HG03342 (cell line): ENCODE measurements around the gene NF1.
"Not testable (repeated sequence)": the region's sequence is repeated elsewhere in the genome, so short reads cannot be mapped to it uniquely, and the experiment has no call there.

ENCODE experiments used
- ATAC-seq: cut with Tn5 transposase; IDR thresholded peaks from one replicate; pipeline ENCODE4 v1.9.1; 2021; ENCODE audit warnings: mild to moderate bottlenecking, moderate library complexity; ENCODE audit not compliant: unreplicated experiment

Gene NF1

DNA sequence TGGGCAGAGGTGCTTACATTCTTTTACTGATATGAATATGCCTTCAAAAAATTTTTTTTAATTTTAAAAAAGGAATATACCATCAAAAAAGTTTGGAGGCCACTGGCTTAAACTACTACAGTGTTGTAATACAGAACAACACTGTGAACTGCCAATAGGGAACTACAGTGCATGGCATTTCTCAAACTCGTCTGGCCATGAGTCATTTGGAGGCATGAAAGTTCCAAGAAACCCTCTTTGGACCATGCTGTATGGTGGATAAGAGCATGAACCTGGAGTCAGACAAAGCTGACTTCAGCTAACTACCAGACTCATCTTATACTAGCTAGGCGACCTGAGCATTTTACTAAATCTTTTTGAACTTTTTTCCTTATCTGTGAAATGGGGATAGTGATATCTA lies 9.2 kb upstream of the NF1 start:
- ATAC-seq = no peak

DNA sequence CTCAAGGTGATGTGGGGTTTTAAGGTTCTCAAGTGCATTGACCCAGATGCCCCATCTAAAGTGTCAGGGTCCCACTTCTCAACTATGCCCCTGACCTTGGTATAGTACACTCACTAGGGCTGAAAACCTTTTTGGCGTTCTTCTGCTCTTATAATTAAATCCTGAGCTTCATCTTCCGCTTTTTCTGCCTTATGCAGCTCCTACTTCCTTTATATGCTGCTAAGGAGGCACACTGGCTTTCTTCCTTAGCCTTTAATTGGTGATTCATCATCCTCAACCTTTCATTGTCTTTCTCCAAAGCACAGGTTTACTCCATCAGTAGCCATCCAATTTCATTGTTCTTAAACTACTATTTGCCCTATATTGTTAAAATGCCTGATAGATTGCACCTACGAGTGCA lies 5.3 kb upstream of the NF1 start:
- no peak for ATAC-seq

DNA sequence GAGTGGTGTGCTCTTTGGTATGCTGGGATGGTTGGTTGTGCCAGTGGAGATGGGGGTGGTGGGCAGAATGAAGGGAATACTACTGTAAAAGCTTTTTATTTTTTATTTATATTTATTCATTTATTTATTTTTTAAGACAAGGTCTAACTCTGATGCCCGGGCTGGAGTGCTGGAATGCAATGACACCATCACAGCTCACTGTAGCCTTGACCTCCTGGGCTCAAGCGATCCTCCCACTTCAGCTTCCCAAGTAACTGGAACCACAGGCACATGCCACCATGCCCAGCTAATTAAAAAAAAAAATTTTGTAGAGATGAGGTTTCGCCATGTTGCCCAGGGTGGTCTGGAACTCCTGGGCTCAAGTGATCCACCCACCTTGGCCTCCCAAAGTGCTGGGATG lies 4.1 kb upstream of the NF1 start:
- not testable (repeated sequence) for ATAC-seq

DNA sequence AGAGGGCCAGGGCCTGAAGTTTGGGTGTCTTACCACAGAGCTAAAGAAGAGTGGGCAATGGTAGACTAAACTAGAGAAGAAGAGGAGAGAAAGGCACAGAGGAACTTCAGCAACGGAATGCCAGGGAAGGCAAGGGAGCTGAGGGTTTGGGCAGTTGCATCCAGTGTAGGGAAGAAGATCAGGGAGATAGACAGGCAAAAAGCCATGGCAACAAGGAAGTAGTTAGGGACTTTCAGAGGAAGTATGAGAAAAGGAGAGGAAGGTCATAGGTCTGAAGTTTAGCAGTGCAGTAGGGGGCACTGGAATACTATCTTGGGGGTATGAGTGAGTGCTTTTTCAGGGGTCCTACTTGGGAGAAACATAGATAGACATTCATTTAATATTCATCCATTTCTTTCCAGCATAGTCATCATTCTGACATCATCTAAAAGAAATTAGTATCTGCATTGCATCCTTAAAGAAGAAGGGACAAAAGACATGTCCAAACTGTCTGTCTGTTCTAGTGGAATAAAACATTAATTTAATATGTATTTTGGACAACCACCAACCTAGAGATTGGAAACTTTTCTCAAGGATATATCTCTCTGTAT lies 2.2 kb upstream of the NF1 start:
- ATAC-seq = no peak

DNA sequence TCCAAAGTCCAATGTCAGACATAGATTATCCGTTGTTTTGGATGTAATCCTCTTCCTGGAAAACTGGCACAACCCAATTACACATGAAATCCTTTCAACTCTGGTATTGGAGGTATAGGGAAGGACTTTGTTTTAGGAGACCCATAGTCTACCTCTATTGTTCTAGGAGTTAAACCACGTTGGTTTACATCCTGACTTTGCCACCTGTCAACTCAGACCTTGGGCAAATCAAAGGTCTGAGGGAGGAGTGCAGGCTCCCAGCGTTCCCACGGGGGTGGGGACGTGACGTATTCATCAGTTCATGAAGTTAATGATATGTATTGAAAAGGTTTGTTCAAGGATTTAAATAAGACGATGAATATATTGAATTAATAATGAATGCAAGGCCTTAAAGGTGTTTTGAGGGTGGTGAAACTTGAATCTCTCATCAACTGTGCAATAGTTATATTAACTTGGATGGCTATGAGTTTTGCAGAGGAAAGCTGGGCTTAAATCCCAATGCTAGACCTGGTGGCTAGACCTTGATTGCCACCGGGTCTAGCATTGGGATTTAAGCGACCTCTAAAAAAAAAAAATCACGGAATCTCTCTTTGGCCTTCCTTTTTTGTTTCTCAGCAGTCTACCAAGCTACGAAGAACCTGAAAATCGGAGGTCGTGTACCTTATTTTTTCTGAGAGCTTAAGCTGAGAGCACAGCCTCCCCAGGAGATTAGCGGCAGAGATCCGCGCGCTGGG lies 744 bp upstream of the NF1 start:
- ATAC-seq = no peak

DNA sequence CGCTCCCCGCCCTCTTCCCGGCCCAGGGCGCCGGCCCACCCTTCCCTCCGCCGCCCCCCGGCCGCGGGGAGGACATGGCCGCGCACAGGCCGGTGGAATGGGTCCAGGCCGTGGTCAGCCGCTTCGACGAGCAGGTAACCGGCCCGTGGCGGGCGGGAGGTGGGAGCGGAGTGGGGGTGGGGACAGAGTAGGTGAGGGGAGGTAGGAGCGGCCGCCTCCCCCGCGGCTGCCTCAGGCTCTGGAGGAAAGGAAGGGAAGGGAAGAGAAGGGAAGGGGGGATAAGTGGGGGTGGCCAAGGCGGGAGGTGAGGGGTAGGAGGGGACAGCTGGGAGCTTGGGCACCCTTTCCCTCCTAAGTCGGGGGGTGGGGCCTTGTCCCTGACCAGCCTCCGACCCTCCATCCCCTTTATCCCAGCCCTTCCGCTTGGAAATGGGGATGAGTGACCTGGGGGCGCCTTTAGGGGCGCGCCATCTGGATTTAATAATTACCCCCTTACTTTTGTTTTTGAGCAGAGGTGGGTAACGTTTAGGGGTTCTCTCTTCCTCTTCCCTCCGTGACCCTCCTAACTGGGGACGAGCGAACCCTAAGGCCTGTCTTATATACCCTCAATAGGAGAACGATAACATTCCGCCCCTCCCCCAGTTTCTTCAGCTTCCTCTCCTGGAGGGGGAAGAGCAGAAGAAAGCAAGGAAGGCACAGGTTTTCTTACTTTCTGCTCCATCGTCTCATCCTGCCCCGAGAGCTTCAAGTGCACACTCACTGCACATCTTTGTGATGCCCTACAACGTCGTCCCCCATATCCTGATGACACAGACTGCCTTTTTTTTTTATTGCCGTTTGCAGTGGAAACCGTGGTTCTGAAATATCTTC lies 694 bp downstream of the NF1 start:
- no peak for ATAC-seq

DNA sequence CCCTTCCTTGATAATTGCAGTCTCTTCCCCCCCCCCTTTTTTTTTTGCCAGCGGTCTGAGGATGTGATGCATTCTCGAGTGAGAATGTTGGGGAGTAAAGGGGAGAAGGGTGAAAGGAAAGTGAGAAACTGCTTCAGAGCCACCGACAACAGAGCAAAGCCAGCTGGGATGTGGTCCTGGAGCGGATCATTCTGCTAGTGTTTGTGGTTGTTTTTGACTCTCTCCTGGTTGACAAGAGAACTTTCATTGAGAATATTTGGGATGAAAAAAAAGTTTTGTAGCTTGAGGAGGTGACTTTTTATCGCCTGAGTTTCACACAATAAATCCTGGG lies 1.3 kb downstream of the NF1 start:
- no peak for ATAC-seq

DNA sequence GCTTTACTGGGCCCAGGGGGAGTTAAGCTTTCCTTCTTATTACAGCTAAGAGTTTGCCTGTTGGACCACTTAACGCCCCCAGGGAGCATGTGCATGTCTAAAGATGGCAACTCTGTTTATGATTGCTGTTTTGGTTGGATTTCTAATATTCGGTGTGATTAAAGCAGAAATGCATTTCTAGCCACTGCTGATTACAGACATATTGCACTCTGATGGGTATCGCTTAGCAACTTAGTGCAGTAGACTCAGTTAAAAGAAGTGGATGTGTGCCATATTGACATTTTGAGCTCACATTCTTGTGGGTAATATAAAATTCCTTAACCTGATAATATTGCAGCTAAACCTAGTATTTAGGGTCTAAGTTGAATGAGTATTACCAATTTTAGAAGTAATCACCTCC lies 4.2 kb downstream of the NF1 start:
- no peak for ATAC-seq

DNA sequence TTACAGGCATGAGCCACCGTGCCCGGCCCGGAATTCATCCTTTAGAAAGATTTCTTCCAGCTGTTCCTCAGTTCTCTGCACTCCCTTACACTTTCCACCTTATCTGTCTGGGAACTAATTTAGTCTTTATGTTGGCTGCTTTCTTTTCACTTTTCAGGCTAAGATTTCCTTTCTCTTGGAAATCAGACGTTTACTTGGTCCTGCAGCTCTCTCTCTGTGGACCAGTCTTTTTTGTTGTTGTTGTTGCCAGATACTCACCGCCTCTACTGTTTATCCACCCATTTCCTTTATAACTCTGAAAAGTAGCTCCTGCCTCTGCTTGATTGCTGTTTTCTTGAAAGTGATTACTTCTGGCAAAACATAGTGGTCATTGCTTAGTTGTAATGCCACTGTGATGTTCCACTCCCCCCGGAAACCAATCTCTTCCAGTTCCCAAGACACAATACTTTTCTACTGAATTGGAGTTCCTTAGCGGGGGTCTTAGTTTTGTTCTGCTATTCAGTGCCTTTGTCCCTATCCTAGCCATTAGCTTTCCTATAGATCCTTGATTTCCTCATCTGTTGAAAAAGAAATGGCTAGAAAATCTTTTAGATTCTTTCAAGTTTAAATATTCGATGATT lies 6.2 kb downstream of the NF1 start:
- no peak for ATAC-seq

DNA sequence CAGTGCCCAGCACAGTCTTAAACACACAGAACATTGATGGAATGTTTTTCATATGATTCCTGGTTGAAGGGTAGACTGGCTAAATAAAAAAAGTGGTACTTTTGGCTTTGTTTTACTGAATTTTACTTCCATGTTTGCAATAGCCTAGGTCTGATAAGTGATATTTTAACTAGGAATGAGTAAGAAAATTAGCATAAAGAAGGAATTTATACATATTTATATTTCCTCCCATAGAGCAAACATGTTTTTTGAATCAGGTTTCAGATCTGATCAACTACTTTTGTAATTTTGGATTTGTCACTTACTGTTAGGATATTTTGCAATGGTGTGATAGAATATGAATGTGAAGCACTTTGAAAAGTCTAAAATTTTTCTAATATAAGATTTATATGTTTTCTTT lies 7.2 kb downstream of the NF1 start:
- no peak for ATAC-seq

DNA sequence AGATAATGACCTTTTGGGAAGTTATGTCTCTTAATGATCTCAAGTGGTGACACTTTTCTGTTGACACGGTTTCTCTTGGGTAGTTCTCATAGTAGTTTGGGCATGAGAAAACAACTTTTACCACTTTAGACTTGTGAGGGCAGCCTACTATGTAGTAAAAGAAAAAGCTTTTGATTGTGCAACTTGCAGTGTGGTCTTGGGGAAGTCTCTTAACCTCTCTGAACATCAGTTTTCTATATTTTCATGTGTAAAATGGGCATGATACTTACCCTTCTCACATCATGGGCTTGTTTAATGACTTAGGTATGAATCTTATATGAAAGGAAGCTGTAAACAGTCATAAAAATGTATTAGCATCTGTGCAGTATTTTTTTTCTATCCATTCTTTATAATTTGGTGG lies 11.2 kb downstream of the NF1 start:
- ATAC-seq = no peak

DNA sequence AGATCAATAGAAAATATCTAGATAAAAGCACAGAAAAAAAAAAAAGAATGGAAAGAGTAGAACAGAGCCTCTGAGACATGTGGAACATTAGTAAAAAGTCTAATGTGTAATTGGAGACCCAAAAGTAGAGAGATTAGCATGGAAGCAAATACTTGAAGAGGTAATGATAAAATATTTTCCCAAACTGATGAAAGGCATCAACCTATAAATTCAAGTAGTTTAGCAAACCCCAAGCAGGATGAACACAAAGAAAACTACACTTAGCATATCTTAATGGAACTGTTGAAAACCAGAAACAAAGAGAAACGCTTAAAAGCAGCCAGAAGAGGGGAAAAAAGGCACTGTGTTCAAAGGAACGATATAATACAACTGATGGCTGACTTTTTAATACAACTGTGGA lies 16.4 kb downstream of the NF1 start:
- ATAC-seq = no peak

DNA sequence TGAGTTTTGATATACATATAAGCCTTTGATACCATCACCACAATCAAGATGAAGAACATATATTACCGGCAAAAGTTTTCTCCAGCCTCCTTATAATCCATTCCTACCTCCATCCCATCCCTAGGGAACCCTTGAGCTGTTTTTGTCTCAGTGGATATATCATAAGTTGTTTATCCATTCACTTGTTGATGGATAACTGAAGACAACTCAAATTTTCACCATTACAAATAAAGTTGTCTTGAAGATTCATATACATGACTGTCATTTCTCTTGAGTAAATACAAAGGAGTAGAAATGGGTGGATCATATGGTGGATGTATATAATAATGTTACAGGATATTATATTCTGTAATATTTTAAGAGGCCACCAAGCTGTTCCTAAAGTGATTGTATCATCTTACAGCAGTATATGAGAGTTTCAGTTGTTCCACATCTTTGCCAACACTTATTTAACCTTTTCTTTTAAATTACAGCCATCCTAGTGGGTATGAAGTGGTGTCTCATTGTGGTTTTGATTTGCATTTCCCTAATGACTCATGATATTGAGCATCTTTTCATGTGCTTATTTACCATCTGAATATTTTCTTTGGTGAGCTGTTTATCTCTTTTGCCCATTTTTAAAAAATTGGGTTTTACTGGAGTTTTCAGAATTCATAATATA lies 17.4 kb downstream of the NF1 start:
- no peak for ATAC-seq

DNA sequence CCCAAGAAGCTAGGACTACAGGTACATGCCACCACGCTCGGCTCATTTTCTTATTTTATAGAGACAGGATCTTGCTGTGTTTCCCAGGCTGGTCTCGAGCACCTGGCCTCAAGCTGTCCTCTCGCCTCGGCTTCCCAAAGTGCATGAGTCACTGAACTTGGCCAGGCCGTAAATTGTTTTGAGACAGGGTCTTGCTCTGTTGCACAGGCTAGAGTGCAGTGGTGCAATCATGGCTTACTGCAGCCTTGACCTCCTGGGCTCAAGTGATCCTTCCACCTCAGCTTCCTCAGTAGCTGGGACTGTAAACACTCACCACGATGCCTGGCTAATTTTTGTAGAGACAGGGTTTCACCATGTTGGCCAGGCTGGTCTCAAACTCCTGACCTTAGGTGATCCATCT lies 18.6 kb downstream of the NF1 start:
- not testable (repeated sequence) for ATAC-seq

DNA sequence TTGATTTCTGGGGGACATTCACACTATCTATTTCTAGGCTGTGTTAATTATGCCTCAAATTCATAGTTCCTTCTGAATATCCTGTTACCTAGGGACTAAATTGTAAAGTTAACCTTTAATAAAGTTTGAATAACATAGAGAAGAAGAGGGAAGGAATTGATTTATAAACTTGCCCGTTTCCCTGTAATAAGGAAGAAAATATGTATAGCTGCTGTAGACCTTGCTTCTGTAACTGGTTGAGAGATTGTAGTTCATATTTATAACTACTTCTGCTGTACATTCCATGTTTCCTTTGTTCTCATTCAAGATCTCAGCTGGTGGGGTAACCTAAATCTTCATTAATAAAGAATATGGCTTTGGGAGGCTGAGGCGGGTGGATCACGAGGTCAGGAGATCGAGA lies 19.2 kb downstream of the NF1 start:
- ATAC-seq = no peak

DNA sequence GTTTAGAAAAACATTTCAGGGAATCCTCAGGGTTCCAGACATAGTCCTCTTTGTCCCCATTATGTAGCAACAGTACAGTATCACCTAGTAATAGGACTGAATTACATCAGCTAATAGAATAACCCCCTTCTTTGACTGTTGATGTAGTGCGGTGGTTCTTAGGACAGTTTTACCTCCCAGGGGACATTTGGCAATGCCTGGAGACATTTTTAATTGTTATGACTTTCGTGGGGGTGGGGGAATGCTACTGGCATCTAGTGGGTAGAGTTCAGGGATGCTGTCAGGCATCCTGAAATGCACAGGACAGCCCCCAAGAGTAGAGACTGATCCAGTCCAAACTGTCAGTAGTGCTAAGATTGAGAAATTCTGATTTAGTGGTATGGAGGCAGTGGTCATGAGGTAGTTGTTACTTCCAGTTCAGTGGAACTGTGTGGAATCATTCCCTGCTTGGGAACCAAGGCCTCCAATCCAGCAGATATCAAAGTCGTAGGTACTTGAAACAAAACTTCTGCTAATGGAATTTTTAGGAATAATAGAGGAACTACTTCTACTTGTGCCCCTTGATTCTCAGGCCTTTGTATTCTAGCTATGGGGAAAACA lies 20.3 kb downstream of the NF1 start:
- no peak for ATAC-seq

DNA sequence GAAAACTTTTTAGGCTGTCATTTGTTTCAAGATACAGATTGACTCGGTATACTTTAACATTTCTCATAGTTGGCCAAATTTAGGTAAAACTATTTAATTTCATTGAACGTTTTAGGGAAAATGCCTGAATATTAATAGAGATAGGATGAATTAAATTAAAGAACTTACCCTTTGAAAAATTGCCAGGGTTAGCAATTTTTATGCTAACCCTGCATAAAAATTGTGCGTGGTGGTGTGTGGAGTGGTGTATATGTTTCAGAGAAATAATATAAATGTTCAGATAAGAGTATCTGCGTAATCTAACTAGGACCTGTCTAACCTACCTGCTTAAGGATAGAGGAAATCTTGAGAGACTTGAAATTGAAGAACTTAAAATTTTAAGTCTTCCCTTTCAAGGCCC lies 21.4 kb downstream of the NF1 start:
- ATAC-seq = no peak

DNA sequence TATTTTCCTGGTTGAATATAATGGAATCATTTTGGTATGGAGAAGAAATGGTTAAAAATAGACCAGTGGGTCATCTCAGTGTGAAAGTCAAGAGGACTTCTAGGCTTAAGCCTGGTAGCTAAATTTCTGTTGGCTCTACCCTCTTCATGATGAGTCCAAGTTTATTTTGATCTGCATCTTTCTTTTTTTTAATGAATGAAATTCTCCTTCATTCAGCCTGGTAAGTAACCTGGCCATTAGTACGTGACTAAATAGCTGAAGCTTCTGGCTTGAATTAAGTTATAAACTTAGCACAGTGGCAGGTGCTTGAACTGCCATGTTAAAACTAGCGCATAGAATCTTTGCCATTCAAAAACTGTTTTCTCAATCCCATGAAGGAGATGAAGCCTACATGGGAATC lies 28.0 kb downstream of the NF1 start:
- no peak for ATAC-seq

DNA sequence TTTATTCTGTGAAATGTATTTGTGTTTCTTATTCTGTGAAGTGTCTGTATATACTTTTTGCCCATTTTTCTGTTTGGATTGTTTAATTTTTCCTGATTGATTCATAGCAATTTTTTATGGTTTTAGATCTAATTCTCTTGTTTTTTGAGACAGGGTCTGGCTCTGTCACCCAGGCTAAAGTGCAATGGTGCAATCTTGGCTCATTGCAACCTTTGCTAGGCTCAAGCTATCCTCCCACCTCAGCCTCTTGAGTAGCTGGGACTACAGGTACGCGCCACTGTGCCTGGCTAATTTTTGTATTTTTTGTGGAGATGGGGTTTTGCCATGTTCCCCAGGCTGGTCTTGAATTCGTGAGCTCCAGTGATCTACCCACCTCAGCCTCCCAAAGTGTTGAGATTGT lies 31.5 kb downstream of the NF1 start:
- ATAC-seq = no peak

DNA sequence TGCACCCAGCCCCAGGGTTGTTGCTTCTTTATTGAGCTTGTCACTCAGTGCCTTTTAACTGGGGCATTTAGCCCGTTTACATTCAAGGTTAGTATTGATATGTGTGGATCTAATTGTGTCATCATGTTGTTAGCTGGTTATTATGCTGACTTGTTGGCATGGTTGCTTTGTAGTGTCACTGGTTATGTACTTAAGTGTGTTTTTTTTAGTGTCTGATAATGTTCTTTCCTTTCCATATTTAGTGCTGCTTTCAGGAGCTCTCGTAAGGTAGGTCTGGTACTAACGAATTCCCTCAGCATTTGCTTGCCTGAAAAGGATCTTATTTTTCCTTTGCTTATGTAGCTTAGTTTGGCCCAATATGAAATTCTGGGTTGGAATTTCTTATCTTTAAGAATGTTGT lies 33.5 kb downstream of the NF1 start:
- ATAC-seq = no peak
